Keratinocyte (primary cell): ENCODE results near the gene PLEKHG2. TPM values are rescaled to one million over a fixed set of nuclear protein-coding genes. Genes with fewer than 3 reads are reported as not detected.

Experiments used
- DNase-seq: peaks from one replicate; pipeline ENCODE4 v3.0.0-alpha.2; 2011; ENCODE audit warnings: low read depth, missing footprints, low spot score
- FAIRE-seq: peaks from 2 replicates; lab custom pipeline; 2011; peaks lifted over from hg19 to GRCh38; lab: Jason Lieb, UNC
- H2AFZ ChIP-seq: 2 replicates; pipeline ENCODE4 v1.6.0; 2012; ENCODE audit warnings: low read length, control low read depth, inconsistent platforms; ENCODE audit not compliant: control insufficient read depth
- H3K27ac ChIP-seq: 2 replicates; pipeline ENCODE4 v1.5.1; 2011; ENCODE audit warnings: low read length; ENCODE audit not compliant: control insufficient read depth, insufficient read depth
- H3K27me3 ChIP-seq: 3 replicates; pipeline ENCODE4 v1.6.0; 2011; ENCODE audit warnings: low read length; ENCODE audit not compliant: control insufficient read depth, insufficient read depth; ENCODE audit errors: extremely low read depth
- H3K36me3 ChIP-seq, 2 experiments: 2 replicates in 1 of 2; 3 replicates in 1 of 2; pipeline ENCODE4 v1.5.1; 2011; ENCODE audit warnings: low read length in 2 of 2, mild to moderate bottlenecking in 1 of 2; ENCODE audit not compliant: control insufficient read depth in 2 of 2, insufficient read depth in 2 of 2; ENCODE audit errors: extremely low read depth in 1 of 2
- H3K4me1 ChIP-seq: 3 replicates; pipeline ENCODE4 v1.5.1; 2011; ENCODE audit warnings: low read length; ENCODE audit not compliant: control insufficient read depth, insufficient read depth; ENCODE audit errors: extremely low read depth
- H3K4me2 ChIP-seq: 3 replicates; pipeline ENCODE4 v1.6.0; 2011; ENCODE audit warnings: low read depth, low read length; ENCODE audit not compliant: control insufficient read depth, insufficient read depth; ENCODE audit errors: extremely low read depth
- H3K4me3 ChIP-seq, 3 experiments: fragments of 200-600 bp in 1 of 3; sonication (generic) in 1 of 3; 2 replicates in 2 of 3; 3 replicates in 1 of 3; pipeline ENCODE4 v1.5.1; 2011 to 2016; ENCODE audit warnings: low read length in 3 of 3, mild to moderate bottlenecking in 3 of 3, control low read depth in 2 of 3, inconsistent platforms in 1 of 3, low read depth in 1 of 3, mixed read lengths in 1 of 3, mixed run types in 1 of 3, moderate library complexity in 1 of 3; ENCODE audit not compliant: control insufficient read depth in 2 of 3, insufficient read depth in 2 of 3; ENCODE audit errors: extremely low read depth in 1 of 3
- H3K79me2 ChIP-seq: 2 replicates; pipeline ENCODE4 v1.6.0; 2012; ENCODE audit warnings: low read length; ENCODE audit not compliant: control insufficient read depth, insufficient read depth
- H3K9ac ChIP-seq: 3 replicates; pipeline ENCODE4 v1.6.0; 2011; ENCODE audit warnings: low read length; ENCODE audit not compliant: control insufficient read depth, insufficient read depth; ENCODE audit errors: extremely low read depth
- H3K9me1 ChIP-seq: 3 replicates; pipeline ENCODE4 v1.6.0; 2011; ENCODE audit warnings: low read length; ENCODE audit not compliant: control insufficient read depth, insufficient read depth; ENCODE audit errors: extremely low read depth
- H3K9me3 ChIP-seq: 2 replicates; pipeline ENCODE4 v1.5.1; 2012; ENCODE audit warnings: low read depth, low read length; ENCODE audit not compliant: control insufficient read depth
- H4K20me1 ChIP-seq: 3 replicates; pipeline ENCODE4 v1.6.0; 2011; ENCODE audit warnings: low read length; ENCODE audit not compliant: control insufficient read depth, insufficient read depth; ENCODE audit errors: extremely low read depth
- EZH2 ChIP-seq: IDR thresholded peaks from one replicate; pipeline ENCODE4 v1.6.1; 2012; ENCODE audit warnings: inconsistent platforms, mild to moderate bottlenecking, low read length, moderate library complexity
- dilution Hi-C: fragments of 300-500 bp; cut with MboI; formaldehyde crosslinking; loops from one replicate; pipeline ENCODE4 v1.7.0; 2020; ENCODE audit warnings: low sequenced_read_pairs; ENCODE audit not compliant: extremely low pct_ligation_motif_present
- polyA plus RNA-seq, 5 experiments: library from polyadenylated mRNA; depleted of rRNA in 3 of 5; stranded (reverse) in 3 of 5; stranded (forward) in 1 of 5; unstranded in 1 of 5; fragments of >200 nt; gene quantifications; 1 replicate in 1 of 5; 2 replicates in 3 of 5; 3 replicates in 1 of 5; pipeline versions ENCODE4 v1.2.1 to v1.2.3, GENCODE V29; 2011 to 2012; ENCODE audit warnings: missing spikeins in 2 of 5, low read depth in 1 of 5, low replicate concordance in 1 of 5
- TF ChIP-seq, protein P1 (sequence below), 3 experiments: IDR thresholded peaks in 1 of 3; conservative IDR thresholded peaks in 1 of 3; optimal IDR thresholded peaks in 1 of 3; 2 replicates in 2 of 3; 3 replicates in 1 of 3; pipeline versions ENCODE3 to v1.5.1; 2011; ENCODE audit warnings: low read length in 3 of 3, mild to moderate bottlenecking in 3 of 3, moderate library complexity in 2 of 3, control low read depth in 1 of 3, inconsistent platforms in 1 of 3; ENCODE audit not compliant: insufficient read depth in 2 of 3; ENCODE audit errors: extremely low read depth in 1 of 3

The PLEKHG2 gene
- polyA plus RNA-seq, 1 donor (not counting 4 experiments of a cell fraction or from before 2014, with no cell fraction given) = 5.2 TPM

DNA sequence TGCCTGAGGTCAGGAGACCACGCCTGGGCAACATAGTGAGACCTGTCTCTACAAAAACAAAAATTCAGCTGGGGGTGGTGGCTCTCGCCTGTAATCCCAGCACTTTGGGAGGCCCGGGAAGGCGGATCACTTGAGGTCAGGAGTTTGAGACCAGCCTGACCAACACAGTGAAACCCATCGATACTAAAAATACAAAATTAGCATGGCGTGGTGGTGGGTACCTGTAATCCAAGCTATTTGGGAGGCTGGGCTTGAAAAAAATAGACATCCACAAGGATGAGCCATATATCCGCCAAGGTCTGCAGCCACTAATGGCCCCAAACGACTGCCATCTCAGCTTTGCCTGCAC is 20.2 kb downstream of the PLEKHG2 start:
- peaks cover 28% of the 10 kb centered on the region for H3K79me2 ChIP-seq
- peaks cover 15% of the 10 kb centered on the region for H4K20me1 ChIP-seq
- H3K4me3 ChIP-seq = no peak overlapping the region
- H3K27me3 ChIP-seq = no peaks in the 10 kb centered on the region
- DNase-seq (no peak), FAIRE-seq (no peak)
- TF ChIP-seq, protein P1, sequence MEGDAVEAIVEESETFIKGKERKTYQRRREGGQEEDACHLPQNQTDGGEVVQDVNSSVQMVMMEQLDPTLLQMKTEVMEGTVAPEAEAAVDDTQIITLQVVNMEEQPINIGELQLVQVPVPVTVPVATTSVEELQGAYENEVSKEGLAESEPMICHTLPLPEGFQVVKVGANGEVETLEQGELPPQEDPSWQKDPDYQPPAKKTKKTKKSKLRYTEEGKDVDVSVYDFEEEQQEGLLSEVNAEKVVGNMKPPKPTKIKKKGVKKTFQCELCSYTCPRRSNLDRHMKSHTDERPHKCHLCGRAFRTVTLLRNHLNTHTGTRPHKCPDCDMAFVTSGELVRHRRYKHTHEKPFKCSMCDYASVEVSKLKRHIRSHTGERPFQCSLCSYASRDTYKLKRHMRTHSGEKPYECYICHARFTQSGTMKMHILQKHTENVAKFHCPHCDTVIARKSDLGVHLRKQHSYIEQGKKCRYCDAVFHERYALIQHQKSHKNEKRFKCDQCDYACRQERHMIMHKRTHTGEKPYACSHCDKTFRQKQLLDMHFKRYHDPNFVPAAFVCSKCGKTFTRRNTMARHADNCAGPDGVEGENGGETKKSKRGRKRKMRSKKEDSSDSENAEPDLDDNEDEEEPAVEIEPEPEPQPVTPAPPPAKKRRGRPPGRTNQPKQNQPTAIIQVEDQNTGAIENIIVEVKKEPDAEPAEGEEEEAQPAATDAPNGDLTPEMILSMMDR (optimal IDR thresholded peaks at IDR 0.05 in 1 of 3, IDR thresholded peaks at IDR 0.05 in 1 of 3, conservative IDR thresholded peaks at IDR 0.05 in 1 of 3; ENCODE audit: extremely low read depth in 1 of 3, insufficient read depth in 2 of 3, low read length in 3 of 3) = no peak
- no peak for TF ChIP-seq EZH2
- no peak overlapping the region for H3K4me2 ChIP-seq
- H3K36me3 ChIP-seq = peaks cover 15 to 29% of the 10 kb centered on the region in 2 experiments
- H3K9ac ChIP-seq = no peak overlapping the region
- no peaks in the 10 kb centered on the region for H3K9me3 ChIP-seq
- H3K9me1 ChIP-seq = peaks cover 9% of the 10 kb centered on the region
- H3K4me1 ChIP-seq = peaks cover 21% of the 10 kb centered on the region
- H3K27ac ChIP-seq = no peak overlapping the region
- H2AFZ ChIP-seq = no peak overlapping the region
- dilution Hi-C loops = no loop called here

DNA sequence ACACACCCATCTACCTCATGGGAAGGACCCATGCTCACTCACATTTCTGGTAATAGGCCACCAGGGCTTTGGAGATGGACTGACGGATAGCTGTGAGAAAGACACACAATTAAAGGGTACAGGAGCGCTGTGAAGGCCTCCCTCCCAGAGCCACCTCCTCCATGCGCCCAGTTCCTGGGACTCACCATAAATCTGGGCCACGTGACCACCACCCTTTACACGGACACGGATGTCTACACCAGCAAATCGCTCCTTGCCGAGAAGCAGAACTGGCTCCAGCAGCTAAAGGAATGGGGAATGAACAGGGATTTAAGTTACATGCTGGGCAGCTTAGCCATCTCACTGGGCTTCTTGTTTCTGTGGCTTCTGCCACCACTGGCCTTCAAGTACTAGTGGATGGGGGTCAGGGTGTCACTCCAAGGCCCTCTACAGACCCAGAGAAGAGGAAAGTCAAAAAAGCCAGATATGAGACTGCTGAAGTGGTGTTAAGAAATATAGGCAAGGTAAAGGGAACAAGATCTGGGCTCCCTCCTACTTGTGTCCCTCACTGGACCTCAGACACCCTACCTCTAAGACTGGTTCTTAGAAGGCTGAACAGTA is 21.1 kb downstream of the PLEKHG2 start:
- dilution Hi-C loops = no loop called here
- FAIRE-seq (no peak), DNase-seq (no peak)
- H4K20me1 ChIP-seq = peaks cover 15% of the 10 kb centered on the region
- peaks cover 28% of the 10 kb centered on the region for H3K79me2 ChIP-seq
- peaks cover 23% of the 10 kb centered on the region for H3K4me1 ChIP-seq
- TF ChIP-seq, protein P1 (optimal IDR thresholded peaks at IDR 0.05 in 1 of 3, IDR thresholded peaks at IDR 0.05 in 1 of 3, conservative IDR thresholded peaks at IDR 0.05 in 1 of 3; ENCODE audit: extremely low read depth in 1 of 3, insufficient read depth in 2 of 3, low read length in 3 of 3) = no peak
- no peak for TF ChIP-seq EZH2
- H3K27me3 ChIP-seq = no peaks in the 10 kb centered on the region
- no peak overlapping the region for H2AFZ ChIP-seq
- H3K36me3 ChIP-seq = peaks cover 15 to 29% of the 10 kb centered on the region in 2 experiments
- peak overlapping the region; percentile 99 for H3K4me2 ChIP-seq
- H3K9me3 ChIP-seq = no peaks in the 10 kb centered on the region
- H3K4me3 ChIP-seq = peak overlapping the region in 1 of 3 experiments; percentile 99
- peak overlapping the region; percentile 91 for H3K27ac ChIP-seq
- H3K9me1 ChIP-seq = peaks cover 9% of the 10 kb centered on the region
- H3K9ac ChIP-seq = peak overlapping the region; percentile 99
